ENCODE measurements around the gene PTPRH. TPM values are rescaled to one million over a fixed set of nuclear protein-coding genes. Genes with fewer than 3 reads are reported as not detected.
"Not testable (repeated sequence)": the region's sequence is repeated elsewhere in the genome, so short reads cannot be mapped to it uniquely, and the experiment has no call there.

The PTPRH gene
- total RNA-seq, 1 donor from 2014 or later: 2.8 TPM

DNA sequence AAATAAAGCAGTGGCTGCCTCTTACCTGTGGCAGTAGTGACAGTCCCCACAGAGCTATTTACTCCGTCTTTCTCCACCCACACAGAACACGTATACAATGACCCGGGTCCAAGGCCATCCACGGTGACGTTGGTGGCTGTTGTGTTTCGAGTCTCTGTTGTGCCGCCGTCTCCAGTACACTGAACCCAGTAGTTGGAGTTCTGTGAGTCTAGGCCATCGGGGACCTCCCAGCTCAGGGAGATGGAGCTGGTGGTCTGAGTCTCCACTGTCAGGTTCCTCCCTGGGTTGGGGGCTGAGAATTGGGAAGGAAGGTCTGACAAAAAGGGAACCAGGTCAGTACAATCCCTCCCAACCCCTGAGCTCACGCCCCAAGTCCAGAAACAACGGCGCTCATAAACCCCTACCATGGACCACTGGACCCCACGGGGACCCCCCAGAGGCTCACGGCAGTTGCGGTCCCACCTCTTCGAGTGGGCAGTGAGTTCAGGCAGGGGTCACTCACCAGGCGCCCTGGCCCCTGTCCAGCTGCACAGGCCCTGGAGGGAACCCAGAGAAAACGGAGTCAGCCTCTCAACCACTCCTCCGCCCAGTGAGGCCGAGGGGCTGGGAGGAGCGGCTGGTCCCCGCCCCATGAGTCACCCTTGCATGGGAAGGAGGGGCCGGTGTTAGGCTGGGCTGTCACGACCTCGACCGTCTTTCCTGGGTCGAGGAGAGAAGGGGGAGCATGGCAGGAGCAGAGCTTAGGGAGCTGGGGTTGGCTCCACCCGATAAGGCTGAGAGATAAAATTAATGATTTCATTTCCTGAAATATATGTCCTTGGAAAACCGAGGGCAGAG lies 2.4 kb downstream of the PTPRH start:
- DNase-seq (ENCODE audit: low read depth): no peak
- peak overlapping the region; percentile 14 for H3K4me3 ChIP-seq (ENCODE audit: low read depth, low read length)
- TF ChIP-seq, protein P1, sequence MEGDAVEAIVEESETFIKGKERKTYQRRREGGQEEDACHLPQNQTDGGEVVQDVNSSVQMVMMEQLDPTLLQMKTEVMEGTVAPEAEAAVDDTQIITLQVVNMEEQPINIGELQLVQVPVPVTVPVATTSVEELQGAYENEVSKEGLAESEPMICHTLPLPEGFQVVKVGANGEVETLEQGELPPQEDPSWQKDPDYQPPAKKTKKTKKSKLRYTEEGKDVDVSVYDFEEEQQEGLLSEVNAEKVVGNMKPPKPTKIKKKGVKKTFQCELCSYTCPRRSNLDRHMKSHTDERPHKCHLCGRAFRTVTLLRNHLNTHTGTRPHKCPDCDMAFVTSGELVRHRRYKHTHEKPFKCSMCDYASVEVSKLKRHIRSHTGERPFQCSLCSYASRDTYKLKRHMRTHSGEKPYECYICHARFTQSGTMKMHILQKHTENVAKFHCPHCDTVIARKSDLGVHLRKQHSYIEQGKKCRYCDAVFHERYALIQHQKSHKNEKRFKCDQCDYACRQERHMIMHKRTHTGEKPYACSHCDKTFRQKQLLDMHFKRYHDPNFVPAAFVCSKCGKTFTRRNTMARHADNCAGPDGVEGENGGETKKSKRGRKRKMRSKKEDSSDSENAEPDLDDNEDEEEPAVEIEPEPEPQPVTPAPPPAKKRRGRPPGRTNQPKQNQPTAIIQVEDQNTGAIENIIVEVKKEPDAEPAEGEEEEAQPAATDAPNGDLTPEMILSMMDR (conservative IDR thresholded peaks at IDR 0.05; ENCODE audit: low read depth, low read length): no peak

DNA sequence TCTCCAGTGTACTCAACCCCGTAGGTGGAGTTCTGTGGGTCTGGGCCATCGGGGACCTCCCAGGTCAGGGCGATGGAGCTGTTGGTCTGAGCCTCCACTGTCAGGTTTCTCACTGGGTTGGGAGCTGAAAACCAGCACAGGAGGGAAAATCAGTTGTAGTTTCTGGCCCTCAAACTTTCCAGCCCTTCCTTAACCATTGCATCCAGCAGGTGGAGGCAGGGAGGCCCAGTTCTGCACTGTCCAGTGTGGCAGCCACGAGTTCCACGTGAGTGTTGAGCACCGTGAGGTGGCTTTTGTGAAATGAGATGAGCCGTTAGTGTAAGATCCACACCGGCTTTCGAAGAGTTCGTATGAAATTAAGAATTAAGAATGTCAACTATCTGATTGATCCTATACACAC lies 7.1 kb downstream of the PTPRH start:
- H3K4me3 ChIP-seq (ENCODE audit: low read depth, low read length); DNase-seq (ENCODE audit: low read depth): not testable (repeated sequence)

DNA sequence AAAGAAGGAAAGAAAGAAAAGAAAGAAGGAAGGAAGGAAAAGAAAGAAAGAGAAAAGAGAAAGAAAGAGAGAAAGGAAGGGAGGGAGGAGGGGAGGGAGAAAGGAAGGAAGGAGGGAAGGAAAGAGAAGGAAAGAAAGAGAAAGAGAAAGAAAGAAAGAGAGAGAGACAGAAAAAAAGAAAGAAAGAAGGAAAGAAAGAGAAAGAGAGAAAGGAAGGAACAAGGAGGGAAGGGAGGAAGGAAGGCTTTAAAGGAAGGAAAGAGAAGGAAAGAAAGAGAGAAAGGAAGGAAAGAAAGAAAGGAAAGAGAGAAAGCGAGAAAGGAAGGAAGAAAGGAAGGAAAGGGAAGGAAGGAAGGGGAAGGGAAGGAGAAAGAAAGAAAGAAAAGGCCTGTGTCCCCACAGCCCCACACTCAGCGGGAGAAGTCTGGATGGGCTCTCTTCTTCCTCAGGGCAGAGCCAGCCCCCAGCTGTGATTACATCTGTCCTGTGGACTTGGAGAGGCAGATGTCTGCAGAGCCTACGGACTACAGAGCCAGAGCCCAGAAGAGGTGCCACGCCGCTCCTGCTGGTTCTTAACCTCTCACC lies 9.6 kb downstream of the PTPRH start:
- no peak for DNase-seq (ENCODE audit: low read depth)
- TF ChIP-seq, protein P1 (conservative IDR thresholded peaks at IDR 0.05; ENCODE audit: low read depth, low read length): no peak
- no peak overlapping the region for H3K4me3 ChIP-seq (ENCODE audit: low read depth, low read length)

More for the DNA sequence above, 7.1 kb downstream of the PTPRH start:
- TF ChIP-seq, protein P1 (conservative IDR thresholded peaks at IDR 0.05; ENCODE audit: low read depth, low read length): peak; percentile 37

DNA sequence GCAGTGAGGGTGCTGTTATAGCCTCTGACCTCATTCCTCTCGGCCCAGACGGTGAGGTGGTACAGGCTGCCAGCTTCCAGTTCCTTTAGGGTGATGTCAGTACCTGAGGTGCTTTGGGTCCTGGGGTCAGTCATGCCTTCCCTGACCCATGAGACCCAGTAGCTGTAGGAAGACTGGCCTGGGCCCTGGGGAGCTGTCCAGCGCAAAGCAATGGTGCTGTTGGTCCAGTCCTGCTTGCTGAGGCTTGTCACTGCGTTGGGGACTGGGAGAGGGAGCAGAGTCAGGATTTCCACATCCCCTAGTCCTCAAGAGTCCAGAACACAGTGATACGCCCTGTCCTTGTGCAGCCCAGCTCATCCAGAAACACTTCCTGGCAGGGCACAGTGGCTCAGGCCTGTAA lies 10.7 kb downstream of the PTPRH start:
- TF ChIP-seq, protein P1 (conservative IDR thresholded peaks at IDR 0.05; ENCODE audit: low read depth, low read length): no peak
- no peak overlapping the region for H3K4me3 ChIP-seq (ENCODE audit: low read depth, low read length)
- DNase-seq (ENCODE audit: low read depth): no peak

DNA sequence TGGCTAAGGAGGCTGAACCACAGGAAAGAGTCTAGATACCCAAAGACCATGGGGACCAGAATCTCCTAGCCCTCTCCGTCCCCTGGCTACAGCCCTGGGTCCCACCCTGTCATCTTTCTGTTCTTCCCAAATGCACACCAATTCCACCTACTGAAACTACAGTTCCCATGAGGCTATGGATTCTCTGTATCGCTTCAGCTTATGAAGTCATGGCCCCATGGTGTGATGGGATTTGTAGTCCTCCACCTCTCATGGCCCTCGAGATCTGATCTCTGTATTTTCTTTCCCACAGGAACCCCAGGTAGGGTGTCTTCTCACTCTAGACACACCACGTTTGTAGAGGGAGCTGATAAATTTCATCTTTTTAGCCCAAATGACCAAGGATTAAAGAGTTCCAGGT lies 11.8 kb downstream of the PTPRH start:
- no peak overlapping the region for H3K4me3 ChIP-seq (ENCODE audit: low read depth, low read length)
- DNase-seq (ENCODE audit: low read depth): no peak
- TF ChIP-seq, protein P1 (conservative IDR thresholded peaks at IDR 0.05; ENCODE audit: low read depth, low read length): no peak

DNA sequence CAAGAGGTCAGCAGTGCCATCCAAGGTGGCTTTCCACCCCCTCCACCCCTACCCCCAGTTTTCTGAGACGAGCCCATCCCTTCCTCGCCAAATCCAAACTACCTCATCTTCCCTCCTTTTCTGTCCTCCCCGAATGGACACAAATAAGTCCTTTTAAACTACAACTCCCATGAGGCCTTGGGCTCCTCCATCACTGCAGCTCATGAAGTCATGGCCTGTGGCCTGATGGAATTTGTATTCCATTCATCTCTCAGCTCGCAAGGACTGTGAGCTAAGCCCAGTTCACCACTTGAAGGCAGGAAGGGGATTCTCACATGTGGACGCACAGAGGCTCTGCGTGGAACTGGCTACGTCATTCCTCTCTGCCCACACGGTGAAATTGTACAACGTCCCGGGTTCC lies 12.5 kb downstream of the PTPRH start:
- no peak for DNase-seq (ENCODE audit: low read depth)
- TF ChIP-seq, protein P1 (conservative IDR thresholded peaks at IDR 0.05; ENCODE audit: low read depth, low read length): no peak
- H3K4me3 ChIP-seq (ENCODE audit: low read depth, low read length): no peak overlapping the region

Measured in epithelial cell of proximal tubule (primary cell).